A673 (cell line): ENCODE data around the gene ACSF2. TPM values are rescaled to one million over a fixed set of nuclear protein-coding genes. Genes with fewer than 3 reads are reported as not detected.

Experiments used
- BruUV-seq: library from RNA; stranded (reverse); fragments of 400-500 nt; replicated peaks from 2 replicates; lab custom pipeline; 2021; lab: Mats Ljungman, UMichigan
- CTCF ChIA-PET: fragments of 300-600 bp; sonication (Branson Sonifier 250); formaldehyde crosslinking; loops from one replicate; lab custom pipeline; 2022; ENCODE audit warnings: antibody characterized with exemption; lab: Charles Lee
- POLR2A ChIA-PET: fragments of 300-600 bp; sonication (Branson Sonifier 250); formaldehyde crosslinking; loops from one replicate; lab custom pipeline; 2022; ENCODE audit warnings: antibody characterized with exemption; ENCODE audit not compliant: low non-redundant PET; lab: Charles Lee
- DNase-seq: peaks from one replicate; pipeline ENCODE4 v3.0.0-alpha.2; 2015; ENCODE audit warnings: low spot score
- H3K27ac ChIP-seq: fragments of 200-600 bp; sonication (generic); 2 replicates; pipeline ENCODE4 v1.5.1; 2016; ENCODE audit warnings: mixed run types, low read depth, mild to moderate bottlenecking, mixed read lengths, antibody characterized with exemption, low read length; ENCODE audit not compliant: poor library complexity, severe bottlenecking
- H3K27me3 ChIP-seq: fragments of 200-600 bp; sonication (generic); replicated peaks from 2 replicates; pipeline ENCODE4 v1.6.1; 2017; ENCODE audit warnings: mixed run types, low read depth, mild to moderate bottlenecking, mixed read lengths, antibody characterized with exemption, low read length; ENCODE audit not compliant: insufficient read depth, poor library complexity
- H3K36me3 ChIP-seq: fragments of 200-600 bp; sonication (generic); 2 replicates; pipeline ENCODE4 v1.6.1; 2016; ENCODE audit warnings: mixed run types, mild to moderate bottlenecking, mixed read lengths, antibody characterized with exemption, low read length; ENCODE audit not compliant: insufficient read depth, poor library complexity, severe bottlenecking
- H3K4me1 ChIP-seq: fragments of 200-600 bp; sonication (generic); 2 replicates; pipeline ENCODE4 v1.6.1; 2017; ENCODE audit warnings: mixed run types, mild to moderate bottlenecking, mixed read lengths, antibody characterized with exemption, low read length; ENCODE audit not compliant: insufficient read depth, poor library complexity, severe bottlenecking
- H3K4me3 ChIP-seq: fragments of 200-600 bp; sonication (generic); 2 replicates; pipeline ENCODE4 v1.5.1; 2016; ENCODE audit warnings: low read depth, mixed run types, mild to moderate bottlenecking, mixed read lengths, low read length; ENCODE audit not compliant: poor library complexity, severe bottlenecking
- H3K9me3 ChIP-seq: fragments of 200-600 bp; sonication (generic); 2 replicates; pipeline ENCODE4 v1.6.1; 2016; ENCODE audit warnings: mixed run types, low read depth, mild to moderate bottlenecking, mixed read lengths, antibody characterized with exemption, low read length; ENCODE audit not compliant: poor library complexity, severe bottlenecking
- CTCF ChIP-seq: fragments of 300-800, 200-600 bp; sonication (generic); conservative IDR thresholded peaks from 2 replicates; pipeline ENCODE4 v1.5.1; 2017; ENCODE audit warnings: low read depth, mild to moderate bottlenecking, antibody characterized with exemption, low read length, moderate library complexity, mixed read lengths
- EZH2 ChIP-seq: fragments of 200-600 bp; sonication (generic); IDR thresholded peaks from 2 replicates; pipeline ENCODE4 v1.6.1; 2017; ENCODE audit warnings: borderline replicate concordance, low read depth, mild to moderate bottlenecking, mixed read lengths, antibody characterized with exemption, low read length; ENCODE audit not compliant: poor library complexity, severe bottlenecking
- intact Hi-C: fragments of 100-400 bp; cut with micrococcal nuclease; formaldehyde crosslinking; loops from one replicate; pipeline ENCODE4 v1.10.0; 2022; ENCODE audit not compliant: unreplicated experiment
- total RNA-seq: library from RNA; stranded (reverse); gene quantifications from 2 replicates; pipeline ENCODE4 v1.2.3, GENCODE V29; 2021

Gene ACSF2
- total RNA-seq, 1 experiment from 2014 or later = 4.1 TPM

- intact Hi-C loops = no loop called here
- peak overlapping the region; percentile 70 for H3K27ac ChIP-seq
- peak overlapping the region; percentile 13 for H3K4me3 ChIP-seq
- no peaks in the 10 kb centered on the region for H3K36me3 ChIP-seq
- H3K27me3 ChIP-seq = no peaks in the 10 kb centered on the region
- no TSS peak for BruUV-seq
- DNase-seq = peak; percentile 85
- H3K9me3 ChIP-seq = no peaks in the 10 kb centered on the region
- ChIA-PET POLR2A (interaction anchor here (0.6 to 0.7 kb wide), 3 partner anchors 23 to 24 kb away, joined by 4 to 7 read pairs (median 7); partner anchors contain the start of gene LRRC59), CTCF (interaction anchor here (0.6 to 2.5 kb wide), 5 partner anchors 23 to 899 kb away, joined by 3 to 7 read pairs (median 5); partner anchors contain the start of gene LRRC59)
- TF ChIP-seq CTCF = no peak
- no peak for TF ChIP-seq EZH2
- H3K4me1 ChIP-seq = peaks cover 44% of the 10 kb centered on the region
Observed at GRCh38 chr17:50421308-50422051, 4.5 kb upstream of the ACSF2 start.

DNA sequence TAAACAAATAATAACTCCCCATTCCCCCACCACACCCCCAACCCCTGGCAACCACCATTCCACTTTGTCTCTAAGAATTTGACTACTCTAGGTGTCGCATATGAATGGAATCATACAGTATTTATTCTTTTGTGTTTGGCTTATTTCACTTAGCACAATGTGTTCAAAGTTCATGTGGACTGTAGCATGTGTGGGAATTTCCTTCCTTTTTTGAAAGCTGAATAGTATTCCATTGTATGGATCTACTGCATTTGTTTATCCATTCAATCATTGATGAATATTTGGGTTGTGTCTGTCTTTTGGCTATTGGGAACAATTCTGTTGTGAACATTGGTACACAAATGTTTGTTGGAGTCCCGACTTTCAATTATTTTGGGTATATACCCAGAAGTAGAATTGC is 3.3 kb upstream of the ACSF2 start:
- POLR2A ChIA-PET = no interaction called here

DNA sequence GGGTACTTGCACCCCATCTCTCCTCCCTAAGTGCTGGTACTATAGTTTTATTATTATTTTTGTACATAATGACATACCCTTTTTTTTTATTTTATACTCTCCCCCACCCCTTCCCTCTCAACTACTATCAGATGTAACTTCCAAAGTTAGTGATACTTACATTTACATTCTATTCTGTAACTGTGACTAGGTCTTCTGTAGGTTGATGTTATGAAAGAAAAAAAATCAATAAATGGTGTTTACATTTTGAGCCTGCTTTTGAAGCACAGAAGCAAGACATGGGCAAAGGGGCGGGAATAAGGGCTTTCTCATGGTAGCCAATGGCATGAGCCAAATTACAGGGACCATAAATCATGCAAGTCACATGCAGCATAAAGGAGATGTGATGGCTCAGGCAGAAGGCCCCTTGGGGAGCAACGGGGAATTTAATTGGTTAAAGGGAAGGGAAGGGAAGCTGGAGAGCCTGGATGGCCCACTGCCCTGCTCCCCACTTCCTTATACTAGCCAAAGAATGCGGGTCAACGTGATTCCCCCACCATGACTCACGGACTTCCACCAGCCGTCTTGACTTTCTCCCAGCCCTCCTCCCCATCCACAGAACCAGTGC is 2.4 kb upstream of the ACSF2 start:
- TF ChIP-seq CTCF = no peak
- TF ChIP-seq EZH2 = no peak
- peak; percentile 84 for DNase-seq
- no peaks in the 10 kb centered on the region for H3K9me3 ChIP-seq
- BruUV-seq = no TSS peak
- ChIA-PET CTCF (no interaction called here), POLR2A (no interaction called here)
- no peak overlapping the region for H3K27ac ChIP-seq
- no peaks in the 10 kb centered on the region for H3K36me3 ChIP-seq
- H3K27me3 ChIP-seq = no peaks in the 10 kb centered on the region
- no peak overlapping the region for H3K4me3 ChIP-seq
- intact Hi-C loops = no loop called here
- H3K4me1 ChIP-seq = peaks cover 44% of the 10 kb centered on the region

More for the DNA sequence above, 3.3 kb upstream of the ACSF2 start:
- TF ChIP-seq EZH2 (no peak), CTCF (no peak)
- H3K36me3 ChIP-seq = no peaks in the 10 kb centered on the region
- H3K27ac ChIP-seq = peak overlapping the region; percentile 70
- no peak overlapping the region for H3K4me3 ChIP-seq
- CTCF ChIA-PET = interaction anchor here (2.5 kb wide), 1 partner anchor 25 kb away, joined by 6 read pairs; the partner anchor contains the start of gene LRRC59
- no peaks in the 10 kb centered on the region for H3K9me3 ChIP-seq
- intact Hi-C loops = no loop called here
- peaks cover 44% of the 10 kb centered on the region for H3K4me1 ChIP-seq
- BruUV-seq = no TSS peak
- DNase-seq = no peak
- no peaks in the 10 kb centered on the region for H3K27me3 ChIP-seq
